Islet of Langerhans (tissue), 1 donor: Measurements from ENCODE around the gene PHACTR4.
"Not testable (repeated sequence)": the region's sequence is repeated elsewhere in the genome, so short reads cannot be mapped to it uniquely, and the experiment has no call there.

Source experiments
- FAIRE-seq: peaks from one replicate; lab custom pipeline; 2011; peaks lifted over from hg19 to GRCh38; lab: Jason Lieb, UNC

The PHACTR4 gene

DNA sequence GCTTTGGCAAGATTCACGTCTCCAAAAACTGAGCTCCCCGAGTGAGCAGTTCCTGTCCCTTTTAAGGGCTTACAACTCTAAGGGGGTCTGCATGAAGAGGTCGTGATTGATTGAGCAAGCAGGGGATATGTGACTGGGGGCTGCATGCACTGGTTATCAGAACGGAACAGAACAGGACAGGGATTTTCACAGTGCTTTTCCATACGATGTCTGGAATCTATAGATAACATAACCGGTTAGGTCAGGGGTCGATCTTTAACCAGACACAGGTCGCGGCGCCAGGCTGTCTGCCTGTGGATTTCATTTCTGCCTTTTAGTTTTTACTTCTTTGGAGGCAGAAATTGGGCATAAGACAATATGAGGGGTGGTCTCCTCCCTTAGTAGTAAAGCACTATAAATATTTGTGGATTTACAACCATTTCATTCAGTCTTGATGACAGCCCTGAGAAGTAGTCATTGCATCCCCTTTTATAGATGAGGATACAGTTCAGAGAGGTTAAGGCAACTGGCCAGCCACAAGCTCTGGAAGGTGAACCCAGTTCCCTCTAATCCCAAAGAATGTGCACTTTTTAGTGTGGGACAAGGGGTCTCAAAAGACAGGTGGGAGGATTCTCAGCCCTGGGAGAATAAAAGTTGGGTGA is 155.6 kb downstream of the PHACTR4 start:
- not testable (repeated sequence) for FAIRE-seq

DNA sequence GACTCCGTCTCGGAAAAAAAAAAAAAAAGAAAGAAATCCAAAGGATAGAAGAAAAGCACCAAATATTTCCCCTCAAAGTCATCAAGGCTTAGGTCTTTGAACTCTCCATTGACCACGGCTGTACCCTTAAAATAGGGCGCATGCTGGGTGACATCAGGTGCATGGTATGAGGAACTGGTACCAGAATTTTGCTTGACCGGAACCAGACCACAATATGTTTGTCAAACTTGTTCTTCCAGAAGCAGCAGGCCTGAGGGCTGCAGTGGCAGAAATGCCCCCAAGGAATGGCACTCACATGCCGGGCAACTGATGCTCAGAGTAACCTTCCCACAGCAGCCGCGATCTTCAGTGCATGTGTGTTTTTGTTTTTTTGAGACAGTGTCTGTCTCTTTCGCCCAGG is 157.3 kb downstream of the PHACTR4 start:
- no peak for FAIRE-seq

DNA sequence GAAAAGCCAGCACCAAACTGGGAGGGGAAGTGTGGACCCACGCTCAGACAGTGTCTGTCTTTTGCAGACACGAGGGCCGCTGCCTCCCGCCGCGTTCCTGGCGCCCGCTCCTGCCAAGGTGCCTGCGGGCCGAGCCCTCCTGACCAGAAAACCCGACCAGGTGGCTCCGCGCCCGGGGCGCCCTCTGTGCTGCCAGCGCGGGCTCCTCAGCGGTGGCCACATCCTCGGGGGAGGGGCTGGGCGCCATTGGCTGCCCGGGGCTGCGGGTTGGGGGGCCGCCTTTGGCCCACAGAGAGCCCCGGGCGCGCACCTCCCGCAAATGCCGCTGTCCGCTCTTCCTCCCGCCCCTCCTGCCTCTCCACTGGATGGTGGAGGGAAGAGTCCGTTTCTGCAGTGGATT is 160.9 kb downstream of the PHACTR4 start:
- no peak for FAIRE-seq

DNA sequence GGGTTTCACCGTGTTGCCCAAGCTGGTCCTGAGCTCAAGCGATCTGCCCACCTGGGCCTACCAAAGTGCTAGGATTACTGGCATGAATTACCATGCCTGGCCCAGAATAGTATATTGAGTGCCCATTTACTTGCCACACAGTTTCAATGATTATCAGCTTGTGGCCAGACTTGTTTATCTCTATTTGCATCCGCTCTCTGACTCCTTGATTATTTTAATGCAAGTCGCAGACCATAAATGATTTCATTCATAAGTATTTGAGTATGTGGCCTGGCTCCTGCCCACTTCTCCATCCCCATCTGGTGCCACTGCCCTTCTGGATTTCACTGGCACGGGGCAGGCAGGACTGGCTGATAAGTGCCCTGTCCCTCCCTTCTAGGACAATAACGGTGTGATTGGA is 165.1 kb downstream of the PHACTR4 start:
- no peak for FAIRE-seq

DNA sequence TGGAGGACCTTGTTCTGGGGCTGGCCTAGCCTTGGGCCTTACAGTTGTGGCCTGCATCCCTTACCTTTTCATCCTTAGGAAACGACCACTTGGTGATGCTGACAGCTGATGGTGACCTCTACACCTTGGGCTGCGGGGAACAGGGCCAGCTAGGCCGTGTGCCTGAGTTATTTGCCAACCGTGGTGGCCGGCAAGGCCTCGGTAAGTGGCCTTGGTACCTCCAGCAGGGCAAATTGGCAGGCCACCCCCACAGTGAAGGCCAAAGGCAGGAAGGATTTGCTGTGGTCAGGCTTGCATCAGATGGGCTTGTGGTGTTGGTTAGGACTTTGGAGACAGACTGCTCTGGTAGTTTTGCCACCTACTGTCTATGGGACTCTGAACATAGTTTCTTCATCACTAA is 165.6 kb downstream of the PHACTR4 start:
- no peak for FAIRE-seq

DNA sequence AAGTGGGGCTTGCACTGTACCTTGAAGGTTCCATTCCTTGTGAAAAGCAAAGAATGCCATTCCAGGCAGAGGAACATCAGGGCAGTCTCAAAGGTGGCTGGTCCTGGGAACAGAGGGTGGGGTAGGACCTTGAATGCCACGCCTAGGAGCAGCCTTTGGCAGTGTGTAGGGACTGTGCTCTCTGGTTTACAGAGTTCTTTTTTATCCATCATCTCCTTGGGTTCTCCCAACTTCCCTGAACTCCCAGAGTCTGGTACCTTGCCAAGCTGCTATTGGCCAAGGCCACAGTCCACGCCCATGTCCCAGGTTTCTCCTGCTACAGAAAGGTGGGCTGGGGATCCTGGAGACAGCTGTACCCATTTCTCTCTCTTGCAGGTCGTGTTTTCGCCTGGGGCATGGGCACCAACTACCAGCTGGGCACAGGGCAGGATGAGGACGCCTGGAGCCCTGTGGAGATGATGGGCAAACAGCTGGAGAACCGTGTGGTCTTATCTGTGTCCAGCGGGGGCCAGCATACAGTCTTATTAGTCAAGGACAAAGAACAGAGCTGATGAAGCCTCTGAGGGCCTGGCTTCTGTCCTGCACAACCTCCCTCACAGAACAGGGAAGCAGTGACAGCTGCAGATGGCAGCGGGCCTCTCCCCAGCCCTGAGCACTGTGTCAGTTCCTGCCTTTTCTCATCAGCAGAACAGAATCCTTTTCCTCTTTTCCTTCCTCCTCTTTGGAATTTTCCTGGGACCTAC is 168.1 kb downstream of the PHACTR4 start:
- no peak for FAIRE-seq

DNA sequence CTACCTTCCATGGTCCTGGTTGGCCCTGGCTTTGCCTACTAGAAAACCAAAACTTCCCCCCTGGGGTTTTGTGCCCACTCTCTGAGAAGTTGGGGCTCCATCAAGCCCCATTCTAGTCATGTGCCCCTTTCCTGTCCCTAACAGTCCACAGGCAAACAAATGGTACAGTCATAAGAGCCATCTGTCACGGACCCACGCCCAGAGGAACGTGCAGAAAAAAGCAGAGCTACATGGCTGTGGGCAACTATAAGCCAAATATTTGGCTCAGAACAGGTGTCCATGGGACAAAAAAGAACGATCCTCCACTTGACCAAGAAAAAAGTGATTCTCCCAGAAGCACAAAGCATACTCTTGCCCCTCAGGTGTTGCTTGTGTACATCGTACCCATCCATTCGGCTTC is 168.7 kb downstream of the PHACTR4 start:
- no peak for FAIRE-seq

DNA sequence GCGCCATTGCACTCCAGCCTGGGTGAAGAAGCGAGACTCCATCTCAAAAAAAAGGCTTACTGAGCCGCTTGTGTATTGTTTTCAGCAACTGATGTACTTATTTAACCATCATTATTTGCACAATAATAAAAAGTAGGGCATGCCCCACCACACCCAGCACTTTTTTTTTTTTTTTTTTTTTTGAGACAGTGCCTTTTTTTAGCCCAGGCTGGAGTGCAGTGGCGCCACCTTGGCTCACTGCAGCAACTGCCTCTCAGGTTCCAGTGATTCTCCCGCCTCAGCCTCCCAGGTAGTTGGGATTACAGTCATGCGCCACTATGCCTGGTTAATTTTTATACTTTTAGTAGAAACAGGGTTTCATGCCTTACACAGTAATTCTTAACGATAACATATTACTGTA is 171.1 kb downstream of the PHACTR4 start:
- no peak for FAIRE-seq

DNA sequence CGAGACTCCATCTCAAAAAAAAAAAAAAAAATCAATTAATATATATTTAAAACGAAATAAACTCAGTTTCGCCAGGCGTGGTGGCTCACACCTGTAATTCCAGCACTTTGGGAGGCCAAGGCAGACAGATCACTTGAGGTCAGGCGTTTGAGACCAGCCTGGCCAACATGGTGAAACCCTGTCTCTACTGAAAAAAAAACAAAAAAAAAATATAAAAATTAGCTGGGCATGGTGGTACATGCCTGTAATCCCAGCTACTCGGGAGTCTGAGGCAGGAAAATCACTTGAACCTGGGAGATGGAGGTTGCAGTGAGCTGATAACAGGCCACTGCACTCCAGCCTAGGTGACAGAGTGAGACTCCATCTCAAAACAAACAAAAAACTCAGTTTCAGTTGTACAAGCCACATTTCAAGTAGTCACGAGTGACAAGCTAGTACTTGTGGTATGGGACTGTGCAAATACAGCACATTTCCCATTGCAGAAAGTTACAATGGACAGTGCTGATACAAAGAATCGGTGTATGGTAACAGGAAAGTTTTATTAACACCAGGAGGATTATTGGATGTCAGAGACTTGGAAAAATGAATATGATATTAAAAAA is 172.0 kb downstream of the PHACTR4 start:
- not testable (repeated sequence) for FAIRE-seq

DNA sequence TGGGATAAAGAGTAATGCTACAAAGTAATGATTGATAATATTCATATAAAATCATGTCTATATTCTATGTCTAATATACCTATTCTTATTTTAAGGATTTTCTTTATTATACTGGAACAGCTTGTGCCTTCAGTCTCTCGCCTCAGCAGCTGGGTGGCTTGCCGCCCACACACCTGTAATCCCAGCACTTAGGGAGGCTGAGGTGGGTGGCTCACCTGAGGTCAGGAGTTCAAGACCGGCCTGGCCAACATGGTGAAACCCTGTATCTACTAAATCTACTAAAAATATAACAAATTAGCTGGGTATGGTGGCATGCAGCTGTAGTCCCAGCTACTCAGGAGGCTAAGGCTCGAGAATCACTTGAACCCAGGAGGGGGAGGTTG is 175.7 kb downstream of the PHACTR4 start:
- FAIRE-seq = no peak

DNA sequence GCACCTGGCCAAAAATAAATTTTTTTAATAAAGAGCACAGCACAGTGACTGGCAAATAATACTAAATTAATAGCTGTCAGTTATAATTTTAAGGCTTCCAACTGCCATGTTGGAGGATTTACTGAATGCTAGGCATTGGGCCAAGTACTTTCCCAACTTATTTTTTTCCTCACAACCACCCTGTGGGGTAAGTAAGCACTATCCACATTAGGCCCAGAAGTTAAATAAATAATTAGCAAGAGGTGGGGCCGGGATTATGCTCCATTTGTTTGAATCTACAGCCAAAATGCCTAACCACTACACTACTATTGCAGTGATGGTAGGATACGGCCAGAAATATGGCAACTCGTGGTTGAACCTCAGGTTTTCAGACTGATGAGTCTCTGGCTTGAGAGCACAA is 178.8 kb downstream of the PHACTR4 start:
- no peak for FAIRE-seq
